SK-N-SH treated with all-trans-retinoic acid at 6 μM for 48 hours (cell line): ENCODE data around the gene TOM1L2.
A peak's percentile ranks its signal among the peaks of the same experiment; 100 is the strongest.

Experiments used
- ATAC-seq: fragments of 200-7000 bp; cut with Tn5 transposase; 3 replicates; pipeline ENCODE4 v1.9.1; 2020; ENCODE audit warnings: mild to moderate bottlenecking, moderate library complexity
- ARNTL ChIP-seq: fragments of 450-650 bp; formaldehyde crosslinking; IDR thresholded peaks from 2 replicates; pipeline ENCODE4 v1.5.0; 2020; ENCODE audit warnings: low read depth, mild to moderate bottlenecking, moderate library complexity, borderline replicate concordance
- BACH2 ChIP-seq: fragments of 250-450 bp; sonication (Bioruptor Pico); IDR thresholded peaks from 2 replicates; pipeline ENCODE4 v1.9.0; 2021; ENCODE audit warnings: mild to moderate bottlenecking, borderline replicate concordance
- CREB5 ChIP-seq: fragments of 250-450 bp; sonication (Bioruptor Pico); IDR thresholded peaks from 2 replicates; pipeline ENCODE4 v1.5.1; 2020; ENCODE audit warnings: low read depth, mild to moderate bottlenecking, moderate library complexity
- CSDC2 ChIP-seq: fragments of 250-450 bp; sonication (Bioruptor Pico); IDR thresholded peaks from 2 replicates; pipeline ENCODE4 v1.5.0; 2020; ENCODE audit warnings: mild to moderate bottlenecking, moderate library complexity
- GLIS3 ChIP-seq: fragments of 250-450 bp; sonication (Bioruptor Pico); IDR thresholded peaks from 2 replicates; pipeline ENCODE4 v1.5.0; 2020; ENCODE audit warnings: mild to moderate bottlenecking, moderate library complexity
- ISL1 ChIP-seq: fragments of 250-450 bp; sonication (Bioruptor Pico); IDR thresholded peaks from 2 replicates; pipeline ENCODE4 v2.1.2; 2022; ENCODE audit warnings: mild to moderate bottlenecking, moderate library complexity
- RARB ChIP-seq: fragments of 250-450 bp; sonication (Bioruptor Pico); IDR thresholded peaks from 2 replicates; pipeline ENCODE4 v1.8.0; 2021; ENCODE audit warnings: mild to moderate bottlenecking, moderate library complexity
- SNAI2 ChIP-seq: fragments of 250-450 bp; sonication (Bioruptor Pico); IDR thresholded peaks from 2 replicates; pipeline ENCODE4 v1.5.0; 2020; ENCODE audit warnings: mild to moderate bottlenecking, moderate library complexity
- TOX ChIP-seq: fragments of 250-450 bp; sonication (Bioruptor Pico); IDR thresholded peaks from 2 replicates; pipeline ENCODE4 v1.8.0; 2021; ENCODE audit warnings: mild to moderate bottlenecking, moderate library complexity, borderline replicate concordance
- TSHZ2 ChIP-seq: fragments of 250-450 bp; sonication (Bioruptor Pico); IDR thresholded peaks from 2 replicates; pipeline ENCODE4 v1.5.0; 2020; ENCODE audit warnings: mild to moderate bottlenecking, moderate library complexity
- ZC3H10 ChIP-seq: fragments of 250-450 bp; sonication (Bioruptor Pico); IDR thresholded peaks from 2 replicates; pipeline ENCODE4 v1.5.1; 2021; ENCODE audit warnings: mild to moderate bottlenecking, moderate library complexity
- ZFP3 ChIP-seq: fragments of 250-450 bp; sonication (Bioruptor Pico); IDR thresholded peaks from 2 replicates; pipeline ENCODE4 v1.5.0; 2020; ENCODE audit warnings: mild to moderate bottlenecking, moderate library complexity
- ZFP30 ChIP-seq: fragments of 450-650 bp; formaldehyde crosslinking; IDR thresholded peaks from 2 replicates; pipeline ENCODE4 v1.5.0; 2022; ENCODE audit warnings: mild to moderate bottlenecking, moderate library complexity
- ZNF565 ChIP-seq: fragments of 450-650 bp; formaldehyde crosslinking; conservative IDR thresholded peaks from 2 replicates; pipeline ENCODE4 v1.5.0; 2020; ENCODE audit warnings: low read depth, mild to moderate bottlenecking, moderate library complexity
- ZNF8 ChIP-seq: fragments of 450-650 bp; formaldehyde crosslinking; IDR thresholded peaks from 2 replicates; pipeline ENCODE4 v1.5.0; 2020; ENCODE audit warnings: mild to moderate bottlenecking, moderate library complexity

TOM1L2 gene

GRCh38 chr17:17947966-17948365 is 24.2 kb downstream of the TOM1L2 start:
- TF ChIP-seq ISL1 (CRISPR knock-in tag) = peak; percentile 72
- TF ChIP-seq SNAI2 (CRISPR knock-in tag) = no peak
- no peak for ATAC-seq

- no peak for TF ChIP-seq BACH2 (CRISPR knock-in tag)
- 0 out of 2 replicates have a peak, but pooled peaks have one; percentile 46 for TF ChIP-seq CSDC2 (CRISPR knock-in tag)
- no peak for ATAC-seq
Observed at GRCh38 chr17:17947309-17947708, 24.9 kb downstream of the TOM1L2 start.

- TF ChIP-seq ISL1 (CRISPR knock-in tag) (no peak), ZFP3 (CRISPR knock-in tag) (no peak), TOX (CRISPR knock-in tag) (no peak), ZNF565 (CRISPR knock-in tag) (no peak), BACH2 (CRISPR knock-in tag) (no peak), TSHZ2 (CRISPR knock-in tag) (no peak), RARB (CRISPR knock-in tag) (no peak), ARNTL (CRISPR knock-in tag) (no peak), ZNF8 (CRISPR knock-in tag) (no peak), CREB5 (CRISPR knock-in tag) (no peak)
- no peak for ATAC-seq
Observed at GRCh38 chr17:17946093-17946492, 26.1 kb downstream of the TOM1L2 start.

GRCh38 chr17:17944743-17945142 is 27.5 kb downstream of the TOM1L2 start:
- TF ChIP-seq ZNF8 (CRISPR knock-in tag) = no peak
- TF ChIP-seq SNAI2 (CRISPR knock-in tag) = 0 out of 2 replicates have a peak, but pooled peaks have one; percentile 13
- no peak for ATAC-seq

- peak; percentile 30 for ATAC-seq
- TF ChIP-seq TOX (CRISPR knock-in tag) (no peak), ZFP30 (no peak), CSDC2 (CRISPR knock-in tag) (no peak), TSHZ2 (CRISPR knock-in tag) (no peak), ZC3H10 (CRISPR knock-in tag) (no peak)
Observed at GRCh38 chr17:17944242-17944641, 28.0 kb downstream of the TOM1L2 start.

GRCh38 chr17:17943281-17943984 is 28.8 kb downstream of the TOM1L2 start:
- TF ChIP-seq ZFP30 = no peak
- peak; percentile 2 for ATAC-seq

- peak; percentile 42 for ATAC-seq
- TF ChIP-seq ISL1 (CRISPR knock-in tag) (peak; percentile 67; the same call in 1 of the 2 replicates), GLIS3 (no peak)
Observed at GRCh38 chr17:17942846-17943245, 29.4 kb downstream of the TOM1L2 start.
